ENCODE measurements around the gene SHB.

DNA sequence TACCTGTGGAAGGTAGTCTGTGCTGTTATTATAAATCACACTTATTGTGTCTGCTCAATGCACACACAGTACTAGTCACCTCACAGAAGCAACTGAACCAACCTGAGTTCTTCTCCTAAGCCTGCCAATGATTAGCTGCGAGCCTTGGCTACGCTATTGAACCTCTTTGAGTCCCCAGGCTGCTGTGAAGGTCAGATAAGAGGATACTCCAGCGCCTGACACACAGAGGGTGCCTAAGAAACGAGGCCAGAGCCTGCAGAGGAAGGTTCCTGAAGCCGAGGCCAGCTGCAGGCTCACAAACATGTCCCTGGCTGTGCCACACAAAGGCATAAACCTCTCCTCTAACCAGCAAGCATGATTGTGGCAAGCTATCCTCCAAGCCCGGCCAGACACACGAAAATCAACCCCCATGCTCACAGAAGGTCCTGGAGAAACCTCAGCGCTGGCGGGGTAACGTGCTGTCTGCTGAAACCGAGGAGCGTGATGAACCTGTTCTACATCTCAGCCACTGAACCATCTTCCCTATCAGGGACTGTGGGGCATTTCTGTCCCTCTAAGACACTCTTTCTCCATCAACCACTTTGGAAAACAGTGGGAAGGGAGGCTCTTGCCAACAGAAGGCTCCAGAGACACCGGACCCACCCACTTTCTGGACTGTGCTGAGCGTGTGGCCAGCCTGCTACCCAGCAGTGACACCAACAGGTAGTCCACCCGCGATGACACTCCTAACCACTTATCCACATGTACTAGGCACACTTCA lies 111.9 kb downstream of the SHB start:
- TF ChIP-seq SRSF4 (IDR thresholded peaks at IDR 0.05; ENCODE audit: low read depth, low read length, poor library complexity, severe bottlenecking), result no peak
- TF ChIP-seq FOXP4 (CRISPR knock-in tag; IDR thresholded peaks at IDR 0.05), result no peak
- no peak for TF ChIP-seq ZNF781 (CRISPR knock-in tag; IDR thresholded peaks at IDR 0.05; ENCODE audit: borderline replicate concordance, not compliant biosample characterization)
- no peak for TF ChIP-seq ZEB1 (IDR thresholded peaks at IDR 0.05; ENCODE audit: insufficient replicate concordance, low read depth)
- TF ChIP-seq MAFF (IDR thresholded peaks at IDR 0.05; ENCODE audit: low read depth, low read length), result no peak
- TF ChIP-seq ZBTB2 (CRISPR knock-in tag; IDR thresholded peaks at IDR 0.05; ENCODE audit: low read depth), result no peak
- TF ChIP-seq SMAD3 (CRISPR knock-in tag; IDR thresholded peaks at IDR 0.05), result no peak
- no peak for TF ChIP-seq SP4 (CRISPR knock-in tag; IDR thresholded peaks at IDR 0.05)
- TF ChIP-seq CTCF (CRISPR knock-in tag; IDR thresholded peaks at IDR 0.05), result no peak
- TF ChIP-seq FOXJ3 (CRISPR knock-in tag; IDR thresholded peaks at IDR 0.05; ENCODE audit: borderline replicate concordance), result no peak
- TF ChIP-seq FOXA3 (CRISPR knock-in tag; IDR thresholded peaks at IDR 0.05), result no peak
- no peak for TF ChIP-seq ZBTB38 (CRISPR knock-in tag; IDR thresholded peaks at IDR 0.05)
- no peak for TF ChIP-seq POLR2A (IDR thresholded peaks at IDR 0.05; ENCODE audit: insufficient read depth in 1 of 2, low read depth in 2 of 2, low read length in 2 of 2)

All from HepG2 (cell line).